GM18505 (cell line): ENCODE results near the gene SIL1.
"Not testable (repeated sequence)": the region's sequence is repeated elsewhere in the genome, so short reads cannot be mapped to it uniquely, and the experiment has no call there.

ENCODE experiments used
- ATAC-seq: cut with Tn5 transposase; IDR thresholded peaks from one replicate; pipeline ENCODE4 v1.9.1; 2021; ENCODE audit not compliant: unreplicated experiment
- POLR2A ChIP-seq: IDR thresholded peaks from 4 replicates; pipeline ENCODE4 v1.6.1; 2011; ENCODE audit warnings: borderline replicate concordance; ENCODE audit not compliant: insufficient read depth, insufficient read length; ENCODE audit errors: extremely low read depth

The SIL1 gene

DNA sequence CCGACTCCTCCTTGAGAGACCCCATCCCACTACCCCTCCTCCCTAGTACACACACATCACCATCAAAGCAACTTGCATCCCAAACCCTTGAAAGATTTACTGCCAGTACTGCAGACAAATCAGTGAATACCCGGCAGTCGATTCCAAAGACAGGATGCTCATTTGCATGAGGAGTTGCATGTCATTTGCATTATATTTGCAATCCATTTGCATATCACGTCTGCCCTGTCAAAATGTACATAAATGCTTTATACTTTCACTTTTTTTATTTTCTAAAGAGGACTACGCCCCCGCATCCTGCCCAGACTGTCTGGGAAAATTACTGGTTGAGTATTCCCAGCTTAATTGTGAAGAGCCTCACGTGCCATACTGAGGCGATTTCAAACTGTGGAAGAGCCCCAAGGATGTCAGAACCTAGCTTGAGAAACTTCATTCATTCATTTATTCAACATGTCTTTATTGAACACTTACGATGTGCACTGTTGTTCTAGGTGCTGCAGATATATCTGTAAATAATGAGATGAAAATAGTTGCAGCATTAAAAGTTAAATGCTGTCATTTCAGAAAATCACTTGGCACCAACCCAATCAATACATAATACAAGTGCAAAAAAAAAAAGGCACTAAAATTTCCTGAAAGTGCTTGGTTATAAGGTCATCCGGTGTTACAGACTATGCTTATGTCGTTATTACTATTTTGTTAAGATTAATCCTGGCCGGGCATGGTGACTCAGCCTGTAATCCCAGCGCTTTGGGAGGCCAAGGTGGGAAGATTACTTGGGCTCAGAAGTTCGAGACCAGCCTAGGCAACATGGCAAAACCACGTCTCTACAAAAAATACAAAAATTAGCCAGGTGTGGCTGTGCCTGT lies 17.2 kb upstream of the SIL1 start:
- no peak for TF ChIP-seq POLR2A
- ATAC-seq = no peak

DNA sequence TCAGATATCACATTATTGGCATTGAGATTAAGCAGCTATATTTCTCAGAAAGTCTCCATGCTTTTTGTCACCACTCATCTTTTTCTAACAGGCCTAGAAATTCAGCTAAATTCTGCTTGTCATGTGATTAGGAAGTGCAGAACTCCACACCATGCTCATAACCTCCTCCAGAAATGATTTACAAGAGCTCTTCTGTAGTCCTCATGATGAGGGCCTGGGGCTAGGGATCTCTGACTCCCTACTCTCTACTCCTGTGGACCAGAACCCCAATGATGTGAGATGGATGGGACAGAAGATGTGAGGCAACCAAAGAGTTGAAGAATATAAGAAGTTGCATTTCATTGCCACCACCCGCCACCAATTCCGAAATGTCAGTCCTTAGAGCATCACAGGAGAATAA lies 16.5 kb upstream of the SIL1 start:
- no peak for TF ChIP-seq POLR2A
- ATAC-seq = no peak

DNA sequence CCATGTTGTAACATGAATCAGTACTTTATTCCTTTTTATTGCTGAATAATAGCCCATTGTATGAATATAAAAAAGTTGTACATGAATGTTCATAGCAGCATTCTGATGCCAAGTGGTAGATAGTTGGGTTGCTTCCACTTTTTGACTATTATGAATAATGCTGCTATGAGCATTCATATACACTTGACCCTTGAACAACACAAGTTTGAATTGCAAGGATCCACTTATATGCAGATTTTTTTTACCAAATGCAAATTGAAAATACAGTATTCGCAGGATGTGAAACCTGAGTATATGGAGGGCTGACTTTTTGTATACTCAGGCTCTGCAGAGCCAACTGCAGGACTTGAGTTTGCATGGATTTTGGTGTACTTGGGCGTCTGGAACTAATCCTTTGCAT lies 14.7 kb upstream of the SIL1 start:
- no peak for ATAC-seq
- TF ChIP-seq POLR2A = no peak

DNA sequence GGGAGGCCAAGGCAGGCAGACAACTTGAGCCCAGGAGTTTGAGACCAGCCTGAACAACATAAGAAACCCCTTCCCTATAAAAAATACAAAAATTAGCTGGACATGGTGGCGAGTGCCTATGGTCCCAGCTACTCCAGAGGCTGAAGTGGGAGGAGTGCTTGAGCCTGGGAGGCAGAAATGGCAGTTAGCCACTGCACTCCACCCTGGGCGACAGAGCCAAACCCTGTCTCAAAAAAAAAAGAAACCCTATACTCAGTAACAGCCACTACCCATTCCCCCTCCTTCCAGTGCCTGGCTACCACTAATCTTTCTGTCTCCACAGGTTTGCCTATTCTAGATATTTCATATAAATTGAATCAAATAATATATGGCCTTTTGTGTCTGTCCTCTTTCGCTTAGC lies 14.3 kb upstream of the SIL1 start:
- TF ChIP-seq POLR2A = no peak

DNA sequence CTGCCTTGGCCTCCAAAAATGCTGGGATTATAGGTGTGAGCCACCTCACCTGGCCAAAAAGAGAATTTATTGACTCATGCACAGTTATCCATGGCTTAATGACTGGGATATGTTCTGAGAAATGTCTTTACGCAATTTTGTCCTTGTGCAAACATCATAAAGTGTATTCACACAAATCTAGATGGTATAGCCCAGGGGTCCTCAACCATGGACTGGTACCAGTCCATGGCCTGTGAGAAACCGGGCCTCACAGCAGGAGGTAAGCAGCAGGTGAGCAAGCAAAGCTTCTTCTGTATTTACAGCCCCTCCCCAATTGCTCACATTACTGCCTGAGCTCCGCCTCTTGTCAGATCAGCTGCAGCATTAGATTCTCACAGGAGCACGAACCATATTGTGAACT lies 12.4 kb upstream of the SIL1 start:
- no peak for ATAC-seq

More for the DNA sequence above, 14.3 kb upstream of the SIL1 start:
- ATAC-seq = no peak

DNA sequence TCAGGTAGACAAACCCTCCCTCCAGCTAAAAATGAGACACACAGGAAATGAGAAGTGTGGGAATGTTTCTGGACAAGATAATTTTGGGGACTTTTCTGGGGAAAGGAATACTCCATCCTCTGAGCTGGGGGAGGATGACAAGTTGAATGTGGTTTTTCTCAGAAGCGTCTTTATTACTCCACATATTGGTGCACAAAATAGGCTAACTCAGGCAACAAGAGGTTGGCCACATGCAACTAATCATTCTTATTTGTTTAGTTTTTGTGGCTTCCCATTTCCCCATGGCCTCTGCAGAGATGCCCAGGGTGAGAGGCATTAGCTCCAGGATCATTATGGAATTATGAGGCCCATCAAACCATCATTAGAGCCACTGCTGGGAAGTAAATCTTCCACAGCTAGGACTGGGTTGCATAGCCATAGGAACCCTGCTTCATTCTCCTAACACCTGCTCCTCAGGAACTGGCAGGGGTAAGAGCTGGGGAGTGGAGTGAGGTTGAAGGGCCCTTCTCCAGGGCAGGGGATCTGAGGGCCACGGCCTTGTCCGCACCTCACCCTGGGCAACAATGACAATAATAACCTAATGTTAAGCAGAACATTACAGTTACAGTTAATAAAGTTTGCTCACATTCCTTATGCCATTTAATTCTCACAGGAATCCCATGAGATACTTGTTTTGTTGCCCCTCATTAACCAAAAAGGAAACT lies 9.3 kb upstream of the SIL1 start:
- ATAC-seq = no peak
- no peak for TF ChIP-seq POLR2A

More for the DNA sequence above, 12.4 kb upstream of the SIL1 start:
- TF ChIP-seq POLR2A = no peak

DNA sequence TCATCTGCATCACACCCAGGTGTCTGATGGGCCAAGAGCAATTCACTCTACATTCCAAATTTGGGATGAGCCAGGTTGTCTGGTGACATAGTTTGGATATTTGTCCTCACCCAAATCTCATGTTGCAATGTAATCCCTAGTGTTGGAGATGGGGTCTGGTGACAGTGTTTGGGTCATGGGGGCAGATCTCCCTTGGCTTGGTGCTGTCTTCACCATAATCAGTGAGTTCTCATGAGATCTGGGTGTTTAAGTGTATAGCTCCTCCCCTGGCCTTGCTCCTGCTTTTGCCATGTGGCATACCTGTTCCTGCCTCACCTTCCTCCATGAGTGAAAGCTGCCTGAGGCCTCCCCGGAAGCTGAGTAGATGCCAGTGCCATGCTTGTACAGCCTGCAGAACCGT lies 7.4 kb upstream of the SIL1 start:
- ATAC-seq = no peak
- TF ChIP-seq POLR2A = no peak

DNA sequence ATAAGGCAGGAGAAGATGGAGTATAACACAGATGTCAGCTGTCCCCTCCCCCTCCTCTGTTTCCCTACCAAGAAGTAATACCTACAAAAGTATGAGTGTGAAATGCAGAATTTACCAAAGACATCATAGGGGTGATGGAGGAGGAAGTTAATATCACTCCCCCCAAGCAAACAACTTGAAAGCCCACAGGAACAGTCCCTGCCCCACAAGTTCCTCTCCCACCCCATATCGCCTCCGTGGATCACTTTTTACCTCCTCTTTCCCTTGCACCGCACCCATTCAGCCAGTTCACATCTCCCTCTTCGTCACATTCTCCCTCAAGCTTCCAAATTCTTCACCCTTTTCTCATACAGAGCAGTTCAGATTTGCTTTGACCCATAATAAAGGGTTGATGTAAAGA lies 7.0 kb upstream of the SIL1 start:
- TF ChIP-seq POLR2A = no peak
- ATAC-seq = no peak

DNA sequence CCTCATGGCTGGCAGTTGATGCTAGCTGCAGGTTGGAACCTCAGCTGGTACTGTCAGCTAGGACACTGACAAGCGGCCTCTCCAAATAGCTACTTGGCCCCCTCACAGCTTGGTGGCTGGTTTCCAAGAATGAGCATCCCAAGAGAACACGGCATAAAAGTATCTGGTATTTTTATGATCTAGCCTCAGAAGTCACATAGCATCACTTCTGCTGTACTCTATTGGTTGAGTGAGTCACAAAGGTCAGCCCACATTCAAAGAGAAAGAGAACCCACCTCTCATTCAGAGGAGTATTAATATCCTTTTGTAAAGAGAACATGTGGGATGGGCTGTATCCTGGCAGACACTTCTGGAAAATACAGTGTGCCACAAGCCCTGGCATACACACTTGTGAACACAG lies 6.0 kb upstream of the SIL1 start:
- ATAC-seq = no peak
- TF ChIP-seq POLR2A = no peak

DNA sequence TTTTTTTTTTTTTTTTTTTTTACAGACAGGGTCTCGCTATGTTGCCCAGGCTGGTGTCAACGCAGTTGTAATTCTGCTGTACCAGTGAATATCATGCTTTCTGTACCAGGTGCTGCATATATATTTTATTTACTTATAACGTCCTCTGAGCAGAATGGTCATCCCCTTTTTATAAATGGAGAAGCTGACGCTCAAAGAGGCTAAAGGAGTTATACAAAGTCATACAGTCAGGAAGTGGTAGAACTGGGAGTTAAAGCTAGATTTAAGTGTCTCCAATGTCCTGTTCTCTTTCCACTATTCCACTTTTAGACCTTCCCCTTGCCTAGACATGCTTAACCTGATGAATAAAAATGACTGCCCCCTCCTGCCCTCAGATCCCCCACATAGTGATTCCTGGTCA lies 1.2 kb upstream of the SIL1 start:
- ATAC-seq = no peak
- no peak for TF ChIP-seq POLR2A

DNA sequence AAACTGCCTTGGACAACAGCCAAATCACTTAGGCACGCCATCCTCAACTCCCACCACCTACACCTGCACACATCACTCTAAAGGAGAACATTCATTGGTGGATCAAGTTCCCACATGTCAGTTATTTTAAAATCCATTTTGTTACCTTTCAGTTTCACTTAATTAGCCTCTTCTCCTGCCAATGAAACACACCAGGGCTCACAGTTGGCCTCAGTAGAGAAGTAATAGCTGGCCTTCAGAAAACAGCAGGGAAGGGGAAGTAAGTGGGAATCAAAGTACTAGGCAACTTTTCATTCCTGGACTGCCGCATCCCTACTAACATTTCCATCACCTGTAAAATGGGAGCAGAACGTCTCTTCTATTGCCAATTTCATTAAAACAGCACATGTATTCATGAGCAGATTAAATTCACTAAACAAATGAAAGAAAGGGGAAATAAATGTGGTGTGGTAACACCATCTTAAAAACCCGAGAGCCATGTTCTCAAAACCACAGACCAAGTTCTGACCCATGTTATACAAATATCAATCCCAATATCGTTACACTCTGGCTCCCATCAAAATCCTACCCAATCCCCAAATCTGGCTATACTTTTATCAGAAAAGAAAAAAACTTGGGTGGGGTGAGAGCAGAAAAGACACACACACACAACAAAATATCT lies 1.7 kb downstream of the SIL1 start:
- TF ChIP-seq POLR2A = no peak
- no peak for ATAC-seq

DNA sequence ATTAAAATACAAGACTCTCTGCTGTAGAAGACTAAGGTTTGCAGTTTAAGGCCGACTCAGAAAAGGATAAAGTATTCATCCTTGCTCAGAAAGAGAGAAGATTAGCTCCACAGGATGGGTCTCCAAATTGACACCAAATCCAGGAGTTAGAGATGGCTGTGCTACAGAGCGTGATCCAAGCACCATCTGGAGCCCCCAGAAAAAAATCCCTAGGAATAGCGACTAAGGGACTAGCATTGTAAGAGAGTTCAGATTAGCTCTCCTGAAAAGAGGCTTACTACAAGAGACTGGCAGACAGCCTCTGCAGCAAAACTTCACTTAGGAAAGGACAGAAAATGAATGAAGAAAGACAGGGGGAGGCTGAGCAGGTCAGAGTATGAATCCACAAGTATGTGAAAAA lies 3.7 kb downstream of the SIL1 start:
- no peak for ATAC-seq
- no peak for TF ChIP-seq POLR2A

DNA sequence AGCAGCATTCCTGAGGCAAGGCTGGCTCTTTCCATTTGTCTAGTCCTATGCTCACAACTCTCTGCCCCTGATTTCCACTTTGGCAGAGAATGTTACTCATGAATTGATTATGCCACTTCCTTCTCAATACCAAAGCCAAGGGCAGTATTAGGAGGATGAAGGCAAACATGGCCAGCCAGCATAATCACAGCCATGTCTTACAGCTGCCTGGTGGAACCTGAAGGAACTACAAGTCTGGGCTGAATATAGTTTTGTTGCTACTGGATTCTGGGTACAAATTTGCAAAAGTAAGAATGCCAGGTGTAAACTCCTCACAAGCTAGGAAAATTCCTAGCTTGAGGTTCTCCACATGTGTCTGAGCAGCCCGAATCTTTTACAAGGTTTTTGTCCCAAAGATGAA lies 4.2 kb downstream of the SIL1 start:
- ATAC-seq = no peak
- no peak for TF ChIP-seq POLR2A

DNA sequence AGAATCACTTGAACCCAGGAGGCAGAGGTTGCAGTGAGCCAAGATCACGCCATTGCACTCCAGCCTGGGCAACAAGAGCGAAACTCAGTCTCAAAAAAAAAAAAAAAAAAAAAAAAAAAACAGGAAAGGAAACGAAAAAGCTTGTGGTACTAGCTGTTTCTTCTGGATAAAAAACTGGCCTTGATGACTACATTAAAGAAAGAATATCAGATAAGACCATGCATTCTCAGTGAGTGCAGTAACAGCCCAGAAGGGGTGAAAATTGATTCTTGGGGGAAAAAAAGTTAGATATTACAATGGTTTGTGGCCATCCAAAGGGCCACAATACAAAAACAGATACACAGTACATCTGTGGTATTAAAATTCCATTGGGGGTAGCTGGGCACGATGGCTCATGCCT lies 5.3 kb downstream of the SIL1 start:
- ATAC-seq = not testable (repeated sequence)

DNA sequence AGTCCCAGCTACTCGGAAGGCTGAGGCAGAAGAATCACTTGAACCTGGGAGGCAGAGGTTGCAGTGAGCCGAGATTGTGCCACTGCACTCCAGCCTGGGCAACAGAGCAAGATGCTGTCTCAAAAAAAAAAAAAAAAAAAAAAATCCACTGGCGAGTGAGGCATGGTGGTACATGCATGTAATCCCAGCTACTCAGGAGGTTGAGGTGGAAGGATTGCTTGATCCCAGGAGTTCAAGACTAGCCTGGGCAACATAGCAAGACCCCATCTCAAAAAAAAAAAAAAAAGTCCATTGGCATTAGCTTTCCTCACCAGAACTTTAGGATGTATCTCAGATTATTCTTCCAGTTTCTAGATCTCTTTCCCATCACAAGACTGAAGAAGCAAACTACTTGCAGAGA lies 6.2 kb downstream of the SIL1 start:
- not testable (repeated sequence) for ATAC-seq

DNA sequence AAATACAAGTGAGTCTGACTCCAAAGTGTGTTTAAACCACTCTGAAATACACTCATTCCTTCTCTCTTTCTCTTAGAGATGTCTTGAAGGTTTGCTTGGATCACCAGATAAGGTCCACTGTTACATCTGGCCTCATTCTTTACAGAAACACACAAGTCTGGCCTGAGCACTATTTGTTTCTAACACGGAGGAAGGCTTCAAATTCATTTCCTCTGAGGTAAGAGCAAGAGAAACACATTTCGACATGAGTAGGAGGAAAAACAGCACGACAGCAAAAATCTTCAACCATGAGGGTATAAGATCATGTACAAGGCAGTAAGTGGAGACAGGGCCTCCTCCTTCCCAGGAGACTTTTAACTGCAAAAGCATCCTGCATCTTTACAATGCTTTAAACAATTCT lies 8.0 kb downstream of the SIL1 start:
- TF ChIP-seq POLR2A = no peak

More for the DNA sequence above, 8.0 kb downstream of the SIL1 start:
- no peak for ATAC-seq
